A549 (cell line): ENCODE data around the gene KRT33A. TPM values are rescaled to one million over a fixed set of nuclear protein-coding genes. Genes with fewer than 3 reads are reported as not detected.

Source experiments
- ATAC-seq, 2 experiments: fragments of 200-7000 bp in 1 of 2; fragments of >200 bp in 1 of 2; cut with Nextera tagmentation in 1 of 2; cut with Tn5 transposase in 1 of 2; 3 replicates each; pipeline versions ENCODE4 v1.8.0 to v1.9.1; 2018 to 2020; ENCODE audit warnings: mild to moderate bottlenecking in 1 of 2, moderate library complexity in 1 of 2
- CTCF ChIA-PET: fragments of 300-600 bp; sonication (Branson Sonifier 250); formaldehyde crosslinking; extraction: SDS; loops from one replicate; lab custom pipeline; 2021; ENCODE audit warnings: antibody characterized with exemption, inconsistent platforms; lab: Yijun Ruan, JAX
- POLR2A ChIA-PET: fragments of 350-600 bp; formaldehyde crosslinking; extraction: SDS; loops from one replicate; lab custom pipeline; 2021; ENCODE audit warnings: antibody characterized with exemption, inconsistent platforms; lab: Yijun Ruan, JAX
- DNase-seq, 2 experiments: peaks; one replicate each; pipeline versions ENCODE4 v3.0.0 to v3.0.0-alpha.2; 2011 to 2016; ENCODE audit warnings: low read depth in 1 of 2, low spot score in 1 of 2
- FAIRE-seq: peaks from 2 replicates; lab custom pipeline; 2011; peaks lifted over from hg19 to GRCh38; lab: Jason Lieb, UNC
- H3K27ac ChIP-seq, 2 experiments: fragments of >200 bp; sonication (Bioruptor Twin); formaldehyde crosslinking; 3 replicates each; pipeline ENCODE4 v1.5.1; 2016 to 2017
- H3K4me1 ChIP-seq: fragments of >200 bp; sonication (Bioruptor Twin); formaldehyde crosslinking; 3 replicates; pipeline ENCODE4 v1.6.1; 2016
- H3K4me2 ChIP-seq: fragments of >200 bp; sonication (Bioruptor Twin); formaldehyde crosslinking; 3 replicates; pipeline ENCODE4 v1.6.1; 2016
- H3K4me3 ChIP-seq: fragments of >200 bp; sonication (Bioruptor Twin); formaldehyde crosslinking; 3 replicates; pipeline ENCODE4 v1.5.1; 2016
- H3K9me3 ChIP-seq: fragments of >200 bp; sonication (Bioruptor Twin); formaldehyde crosslinking; 3 replicates; pipeline ENCODE4 v1.6.1; 2016
- ATOH8 ChIP-seq: fragments of 250-450 bp; sonication (Bioruptor Pico); IDR thresholded peaks from 2 replicates; pipeline ENCODE4 v1.5.0; 2020; ENCODE audit warnings: low read depth, mild to moderate bottlenecking, moderate library complexity
- EHMT2 ChIP-seq: fragments of 200-600 bp; sonication (generic); IDR thresholded peaks from 2 replicates; pipeline ENCODE4 v1.6.1; 2016; ENCODE audit warnings: antibody characterized with exemption, low read depth, mild to moderate bottlenecking, moderate library complexity
- EP300 ChIP-seq, 2 experiments: fragments of >200 bp; sonication (Bioruptor Twin); formaldehyde crosslinking; IDR thresholded peaks; 2 replicates in 1 of 2; 3 replicates in 1 of 2; pipeline ENCODE4 v1.6.1; 2016 to 2017
- ESRRA ChIP-seq: fragments of 150-350 bp; IDR thresholded peaks from 2 replicates; pipeline ENCODE4 v1.6.1; 2014; ENCODE audit warnings: mild to moderate bottlenecking, low read length, borderline replicate concordance
- FOSB ChIP-seq: fragments of 250-450 bp; sonication (Bioruptor Pico); IDR thresholded peaks from 2 replicates; pipeline ENCODE4 v1.5.0; 2020; ENCODE audit warnings: mild to moderate bottlenecking, moderate library complexity
- HDAC2 ChIP-seq: fragments of 200-600 bp; sonication (generic); IDR thresholded peaks from 2 replicates; pipeline ENCODE4 v1.6.1; 2016
- HMGXB4 ChIP-seq: fragments of 250-450 bp; sonication (Bioruptor Pico); IDR thresholded peaks from 2 replicates; pipeline ENCODE4 v1.5.0; 2021; ENCODE audit warnings: mild to moderate bottlenecking, moderate library complexity, borderline replicate concordance
- KDM1A ChIP-seq: fragments of 200-600 bp; sonication (generic); IDR thresholded peaks from 2 replicates; pipeline ENCODE4 v1.6.1; 2016; ENCODE audit warnings: low read depth, mild to moderate bottlenecking
- KDM5A ChIP-seq: fragments of 200-600 bp; sonication (generic); IDR thresholded peaks from 2 replicates; pipeline ENCODE4 v1.6.1; 2016; ENCODE audit warnings: antibody characterized with exemption, mild to moderate bottlenecking
- MAX ChIP-seq: IDR thresholded peaks from 2 replicates; pipeline ENCODE4 v1.6.1; 2012
- MYC ChIP-seq: IDR thresholded peaks from 2 replicates; pipeline ENCODE4 v1.6.1; 2012; ENCODE audit warnings: mild to moderate bottlenecking, inconsistent platforms, low read length, improper control_type of control experiment, borderline replicate concordance
- NR3C1 ChIP-seq: fragments of >200 bp; sonication (Bioruptor Twin); formaldehyde crosslinking; IDR thresholded peaks from 3 replicates; pipeline ENCODE4 v1.6.1; 2017
- PHF8 ChIP-seq: fragments of 200-600 bp; sonication (generic); IDR thresholded peaks from 2 replicates; pipeline ENCODE4 v1.6.1; 2016; ENCODE audit warnings: low read depth, mild to moderate bottlenecking, antibody characterized with exemption, moderate library complexity, borderline replicate concordance
- POLR2AphosphoS2 ChIP-seq: conservative IDR thresholded peaks from 2 replicates; pipeline ENCODE4 v1.6.1; 2012; ENCODE audit warnings: low read length, improper control_type of control experiment, inconsistent platforms
- RAD21 ChIP-seq, 2 experiments: fragments of >200 bp in 1 of 2; sonication (Bioruptor Twin) in 1 of 2; formaldehyde crosslinking in 1 of 2; IDR thresholded peaks in 1 of 2; conservative IDR thresholded peaks in 1 of 2; 2 replicates in 1 of 2; 3 replicates in 1 of 2; pipeline ENCODE4 v1.6.1; 2012 to 2018; ENCODE audit warnings: inconsistent platforms in 1 of 2
- RCOR1 ChIP-seq: fragments of 150-350 bp; IDR thresholded peaks from 2 replicates; pipeline ENCODE4 v1.6.1; 2014; ENCODE audit warnings: antibody characterized with exemption, low read length, low read depth
- RNF2 ChIP-seq: fragments of 200-600 bp; sonication (generic); IDR thresholded peaks from 2 replicates; pipeline ENCODE4 v1.6.1; 2016; ENCODE audit warnings: low read depth, mild to moderate bottlenecking, antibody characterized with exemption, moderate library complexity, borderline replicate concordance
- SREBF2 ChIP-seq: fragments of 450-650 bp; IDR thresholded peaks from 2 replicates; pipeline ENCODE4 v1.6.1; 2014; ENCODE audit warnings: mild to moderate bottlenecking, moderate library complexity
- ZFP36 ChIP-seq: fragments of 450-650 bp; IDR thresholded peaks from 2 replicates; pipeline ENCODE4 v1.6.1; 2014; ENCODE audit warnings: borderline replicate concordance; ENCODE audit not compliant: partially characterized antibody
- WGBS: methylation state at CpG from one replicate; pipeline ENCODE4 v1.1.6; 2017; ENCODE audit errors: missing lambda C conversion rate; 5-methylcytosine and 5-hydroxymethylcytosine counted together
- polyA plus RNA-seq, 4 experiments: library from polyadenylated mRNA; depleted of rRNA in 3 of 4; stranded (reverse); fragments of >200 nt; fragmentation: RNase III in 1 of 4; extraction: RNeasy Plus Mini Kit Qiagen cat#74134 plus additional on column Dnase treatment in 1 of 4; gene quantifications; 2 replicates in 3 of 4; 3 replicates in 1 of 4; pipeline ENCODE4 v1.2.3, GENCODE V29; 2011 to 2017

Gene KRT33A
- polyA plus RNA-seq, 2 of the 4 experiments (the other 2 are of a cell fraction) = not detected

- ChIA-PET POLR2A (no interaction called here), CTCF (interaction anchor here (1.2 kb wide), 1 partner anchor 222 kb away, joined by 5 read pairs; no protein-coding TSS in a partner anchor)
- TF ChIP-seq RAD21 (conservative IDR thresholded peaks at IDR 0.05 in 1 of 2, IDR thresholded peaks at IDR 0.05 in 1 of 2) (peak in 1 of 2 experiments; percentile 17; a peak in 1 of 5 replicates), PHF8 (no peak)
- ATAC-seq (no peak), FAIRE-seq (no peak), DNase-seq (no peak)
- Histone ChIP-seq H3K4me2 (no peak overlapping the region), H3K27ac (peak overlapping the region in 1 of 2 experiments; percentile 17; a peak in 1 of 6 replicates), H3K4me3 (no peak overlapping the region), H3K4me1 (no peaks in the 10 kb centered on the region), H3K9me3 (no peaks in the 10 kb centered on the region)
- 80% methylated on average over 18 of the region's 18 CpGs for WGBS
Measured at GRCh38 chr17:41326173-41327145, 24.2 kb downstream of the KRT33A start.

- no peak for FAIRE-seq
- CTCF ChIA-PET = interaction anchor here (0.5 to 1.2 kb wide), 3 partner anchors 30 to 323 kb away, joined by 3 to 5 read pairs (median 5); no protein-coding TSS in a partner anchor
Measured at GRCh38 chr17:41325611-41326010, 25.0 kb downstream of the KRT33A start.

GRCh38 chr17:41325126-41325525, 25.5 kb downstream of the KRT33A start:
- 82% methylated on average over 10 of the region's 10 CpGs for WGBS
- no peak for ATAC-seq
- no peak for DNase-seq
- H3K4me2 ChIP-seq = no peak overlapping the region
- H3K4me3 ChIP-seq = no peak overlapping the region
- H3K4me1 ChIP-seq = no peaks in the 10 kb centered on the region
- ChIA-PET CTCF (interaction anchor here (0.5 to 1.2 kb wide), 3 partner anchors 30 to 323 kb away, joined by 3 to 5 read pairs (median 5); no protein-coding TSS in a partner anchor), POLR2A (no interaction called here)
- TF ChIP-seq SREBF2 = no peak
- TF ChIP-seq ZFP36 = no peak
- TF ChIP-seq HDAC2 = no peak
- TF ChIP-seq HMGXB4 (CRISPR knock-in tag) = no peak
- no peak for TF ChIP-seq POLR2AphosphoS2
- no peak for TF ChIP-seq KDM1A
- TF ChIP-seq MYC = no peak
- TF ChIP-seq EP300 (IDR thresholded peaks at IDR 0.05) = no peak
- no peak for TF ChIP-seq ATOH8 (CRISPR knock-in tag)
- TF ChIP-seq RCOR1 = no peak
- peaks cover 7% of the 10 kb centered on the region for H3K9me3 ChIP-seq
- no peak for FAIRE-seq
- H3K27ac ChIP-seq = no peak overlapping the region

More at GRCh38 chr17:41325611-41326010, 25.0 kb downstream of the KRT33A start:
- POLR2A ChIA-PET = no interaction called here
- 100% methylated on average over 2 of the region's 6 CpGs for WGBS
- H3K4me1 ChIP-seq = no peaks in the 10 kb centered on the region
- no peak overlapping the region for H3K4me3 ChIP-seq
- no peak overlapping the region; a peak in 1 of 6 replicates for H3K27ac ChIP-seq
- TF ChIP-seq RNF2 (no peak), EHMT2 (no peak), PHF8 (no peak), SREBF2 (no peak), NR3C1 (no peak), MAX (no peak), ESRRA (no peak), FOSB (CRISPR knock-in tag) (no peak), KDM5A (no peak)
- no peak for DNase-seq
- no peak for ATAC-seq
- H3K4me2 ChIP-seq = no peak overlapping the region
- peaks cover 3% of the 10 kb centered on the region; the same call in 2 of the 3 replicates for H3K9me3 ChIP-seq
